IMR-90 (cell line): ENCODE data around the gene GUCY2D. TPM values are rescaled to one million over a fixed set of nuclear protein-coding genes. Genes with fewer than 3 reads are reported as not detected.

Experiments
- ATAC-seq: fragments of 200-7000 bp; cut with Tn5 transposase; 2 replicates; pipeline ENCODE4 v1.9.1; 2020; ENCODE audit warnings: low read depth, mild to moderate bottlenecking, moderate library complexity
- BruUV-seq: library from RNA; stranded (reverse); fragments of 400-500 nt; replicated peaks from 2 replicates; lab custom pipeline; 2021; lab: Mats Ljungman, UMichigan
- CTCF ChIA-PET: fragments of 300-600 bp; formaldehyde crosslinking; extraction: SDS; loops from one replicate; lab custom pipeline; 2021; ENCODE audit warnings: antibody characterized with exemption; lab: Yijun Ruan, JAX
- POLR2A ChIA-PET: fragments of 300-600 bp; sonication (Branson Sonifier 250); formaldehyde crosslinking; loops from one replicate; lab custom pipeline; 2022; ENCODE audit warnings: antibody characterized with exemption; ENCODE audit not compliant: unreplicated experiment; lab: Charles Lee
- DNase-seq: peaks from one replicate; pipeline ENCODE4 v3.0.0; 2013
- H2AFZ ChIP-seq: replicated peaks from 2 replicates; pipeline ENCODE3; 2013; ENCODE audit warnings: low read length, mild to moderate bottlenecking; ENCODE audit not compliant: poor library complexity
- H2AK5ac ChIP-seq: 2 replicates; pipeline ENCODE4 v1.6.1; 2013; ENCODE audit warnings: low read depth, low read length, inconsistent platforms
- H2AK9ac ChIP-seq: replicated peaks from 2 replicates; pipeline ENCODE3; 2013; ENCODE audit warnings: mild to moderate bottlenecking, low read depth, low read length, moderate library complexity; ENCODE audit not compliant: poor library complexity
- H2BK120ac ChIP-seq: 2 replicates; pipeline ENCODE4 v1.6.1; 2013; ENCODE audit warnings: low read depth, low read length, inconsistent platforms
- H2BK15ac ChIP-seq: 3 replicates; pipeline ENCODE4 v1.6.1; 2013; ENCODE audit warnings: low read depth, low read length, inconsistent platforms
- H2BK20ac ChIP-seq: 2 replicates; pipeline ENCODE4 v1.6.1; 2013; ENCODE audit warnings: low read depth, mild to moderate bottlenecking, inconsistent platforms, low read length, moderate library complexity
- H2BK5ac ChIP-seq: 2 replicates; pipeline ENCODE4 v1.6.1; 2013; ENCODE audit warnings: mild to moderate bottlenecking, low read depth, low read length, inconsistent platforms; ENCODE audit not compliant: poor library complexity, severe bottlenecking
- H3K14ac ChIP-seq: replicated peaks from 2 replicates; pipeline ENCODE4 v1.6.1; 2013; ENCODE audit warnings: low read depth, low read length, inconsistent platforms
- H3K18ac ChIP-seq: 2 replicates; pipeline ENCODE4 v1.6.1; 2013; ENCODE audit warnings: low read depth, low read length, control low read depth
- H3K23ac ChIP-seq: 2 replicates; pipeline ENCODE4 v1.6.1; 2013; ENCODE audit warnings: low read depth, low read length, inconsistent platforms
- H3K27ac ChIP-seq: 2 replicates; pipeline ENCODE4 v1.5.1; 2013; ENCODE audit warnings: mild to moderate bottlenecking, control low read depth, low read length; ENCODE audit not compliant: insufficient read depth
- H3K27me3 ChIP-seq: 2 replicates; pipeline ENCODE4 v1.6.1; 2013; ENCODE audit warnings: low read length; ENCODE audit not compliant: control insufficient read depth, insufficient read depth
- H3K36me3 ChIP-seq: 2 replicates; pipeline ENCODE4 v1.6.1; 2013; ENCODE audit warnings: low read length, mixed read lengths; ENCODE audit not compliant: control insufficient read depth, insufficient read depth
- H3K4ac ChIP-seq: 2 replicates; pipeline ENCODE4 v1.6.1; 2013; ENCODE audit warnings: low read depth, low read length, inconsistent platforms
- H3K4me1 ChIP-seq: 2 replicates; pipeline ENCODE4 v1.6.1; 2013; ENCODE audit warnings: low read length, mixed read lengths; ENCODE audit not compliant: control insufficient read depth, insufficient read depth
- H3K4me2 ChIP-seq: 2 replicates; pipeline ENCODE4 v1.6.1; 2013; ENCODE audit warnings: low read depth, mild to moderate bottlenecking, control low read depth, low read length, moderate library complexity
- H3K4me3 ChIP-seq: 2 replicates; pipeline ENCODE4 v1.5.1; 2013; ENCODE audit warnings: low read depth, mild to moderate bottlenecking, control low read depth, low read length, moderate library complexity; ENCODE audit not compliant: insufficient read depth
- H3K56ac ChIP-seq: 2 replicates; pipeline ENCODE4 v1.6.1; 2013; ENCODE audit warnings: low read length, inconsistent platforms; ENCODE audit not compliant: insufficient read depth; ENCODE audit errors: extremely low read depth
- H3K79me1 ChIP-seq, 2 experiments: 2 replicates each; pipeline ENCODE4 v1.6.1; 2013; ENCODE audit warnings: low read length in 2 of 2, inconsistent platforms in 1 of 2, low read depth in 1 of 2
- H3K9ac ChIP-seq: 2 replicates; pipeline ENCODE4 v1.6.1; 2013; ENCODE audit warnings: low read depth, low read length, control low read depth
- H3K9me1 ChIP-seq: 2 replicates; pipeline ENCODE4 v1.6.1; 2013; ENCODE audit warnings: low read length, inconsistent platforms; ENCODE audit not compliant: insufficient read depth
- H3K9me3 ChIP-seq: 2 replicates; pipeline ENCODE4 v1.6.1; 2013; ENCODE audit warnings: low read length; ENCODE audit not compliant: control insufficient read depth, insufficient read depth
- H4K20me1 ChIP-seq: 2 replicates; pipeline ENCODE4 v1.6.1; 2013; ENCODE audit warnings: low read length, inconsistent platforms; ENCODE audit not compliant: insufficient read depth
- H4K5ac ChIP-seq: 2 replicates; pipeline ENCODE4 v1.6.1; 2013; ENCODE audit warnings: mild to moderate bottlenecking, low read depth, low read length, control low read depth
- H4K8ac ChIP-seq, 2 experiments: 2 replicates each; pipeline ENCODE4 v1.6.1; 2013; ENCODE audit warnings: low read depth in 2 of 2, low read length in 2 of 2, control low read depth in 1 of 2, inconsistent platforms in 1 of 2
- H4K91ac ChIP-seq: 2 replicates; pipeline ENCODE4 v1.6.1; 2013; ENCODE audit warnings: low read depth, low read length, inconsistent platforms; ENCODE audit not compliant: insufficient read depth
- BHLHE40 ChIP-seq: fragments of 150-350 bp; IDR thresholded peaks from 2 replicates; pipeline ENCODE4 v1.6.1; 2016; ENCODE audit warnings: mild to moderate bottlenecking, low read depth, low read length
- CHD1 ChIP-seq: IDR thresholded peaks from 2 replicates; pipeline ENCODE4 v1.6.1; 2012; ENCODE audit warnings: low read depth, low read length, improper control_type of control experiment
- FOS ChIP-seq: fragments of 150-350 bp; IDR thresholded peaks from 2 replicates; pipeline ENCODE4 v1.6.1; 2016; ENCODE audit warnings: low read depth, low read length
- MAFK ChIP-seq: IDR thresholded peaks from 2 replicates; pipeline ENCODE4 v1.6.1; 2012; ENCODE audit warnings: low read depth, low read length, improper control_type of control experiment
- NFE2L2 ChIP-seq: fragments of 150-350 bp; IDR thresholded peaks from 2 replicates; pipeline ENCODE4 v1.6.1; 2016; ENCODE audit warnings: low read depth, mild to moderate bottlenecking, low read length
- POLR2A ChIP-seq: IDR thresholded peaks from 2 replicates; pipeline ENCODE4 v1.6.1; 2012; ENCODE audit warnings: mild to moderate bottlenecking, low read depth, low read length
- RAD21 ChIP-seq: IDR thresholded peaks from 2 replicates; pipeline ENCODE4 v1.6.1; 2012; ENCODE audit warnings: low read length, improper control_type of control experiment
- RCOR1 ChIP-seq: IDR thresholded peaks from 2 replicates; pipeline ENCODE4 v1.6.1; 2012; ENCODE audit warnings: mild to moderate bottlenecking, low read length, improper control_type of control experiment; ENCODE audit not compliant: insufficient replicate concordance
- RFX5 ChIP-seq: IDR thresholded peaks from 2 replicates; pipeline ENCODE4 v1.8.0; 2012; ENCODE audit warnings: low read depth, mild to moderate bottlenecking, low read length, moderate library complexity
- SMC3 ChIP-seq: fragments of 150-350 bp; IDR thresholded peaks from 2 replicates; pipeline ENCODE4 v1.6.1; 2016; ENCODE audit warnings: low read depth, mild to moderate bottlenecking, antibody characterized with exemption, low read length, moderate library complexity
- WGBS, 2 experiments: methylation state at CpG; one replicate each; pipeline versions ENCODE4 v1.1.5 to v1.1.7; 2013; ENCODE audit warnings: missing lambda C conversion rate in 2 of 2; ENCODE audit not compliant: insufficient read length in 1 of 2; ENCODE audit errors: extremely low coverage in 2 of 2; 5-methylcytosine and 5-hydroxymethylcytosine counted together
- dilution Hi-C: fragments of 300-500 bp; cut with HindIII; formaldehyde crosslinking; loops from one replicate; pipeline ENCODE4 v1.14.3; 2018; ENCODE audit warnings: low sequenced_read_pairs; ENCODE audit not compliant: unreplicated experiment
- in situ Hi-C: fragments of 300-500 bp; cut with MboI; formaldehyde crosslinking; loops from 3 replicates; pipeline ENCODE4 v1.14.3; 2019; ENCODE audit warnings: low sequenced_read_pairs, inconsistent platforms, mixed read lengths
- intact Hi-C: fragments of 100-400 bp; cut with micrococcal nuclease; formaldehyde crosslinking; loops from 2 replicates; pipeline ENCODE4 v1.10.0; 2022
- polyA plus RNA-seq, 3 experiments: library from polyadenylated mRNA; depleted of rRNA; stranded (reverse); fragments of >200 nt; gene quantifications; 2 replicates each; pipeline ENCODE4 v1.2.3, GENCODE V29; 2012; ENCODE audit warnings: low replicate concordance in 1 of 3
- total RNA-seq: library from RNA; depleted of rRNA; stranded (reverse); fragments of >200 nt; gene quantifications from 2 replicates; pipeline ENCODE4 v1.2.3, GENCODE V29; 2012
- TF ChIP-seq, protein P1 (sequence below): conservative IDR thresholded peaks from 2 replicates; pipeline ENCODE4 v1.5.1; 2012; ENCODE audit warnings: mild to moderate bottlenecking, low read depth, low read length, improper control_type of control experiment
- TF ChIP-seq, protein P2 (sequence below): fragments of 150-350 bp; IDR thresholded peaks from 2 replicates; pipeline ENCODE4 v1.6.1; 2016; ENCODE audit warnings: low read depth, mild to moderate bottlenecking, low read length, moderate library complexity, borderline replicate concordance
- TF ChIP-seq, protein P3 (sequence below): fragments of 150-350 bp; IDR thresholded peaks from 2 replicates; pipeline ENCODE4 v1.6.1; 2017; ENCODE audit warnings: mild to moderate bottlenecking, antibody characterized with exemption, low read length, low read depth

Gene GUCY2D
- total and polyA plus RNA-seq, 2 of the 4 experiments (the other 2 are of a cell fraction) = 0.03 TPM; not detected in 1

DNA sequence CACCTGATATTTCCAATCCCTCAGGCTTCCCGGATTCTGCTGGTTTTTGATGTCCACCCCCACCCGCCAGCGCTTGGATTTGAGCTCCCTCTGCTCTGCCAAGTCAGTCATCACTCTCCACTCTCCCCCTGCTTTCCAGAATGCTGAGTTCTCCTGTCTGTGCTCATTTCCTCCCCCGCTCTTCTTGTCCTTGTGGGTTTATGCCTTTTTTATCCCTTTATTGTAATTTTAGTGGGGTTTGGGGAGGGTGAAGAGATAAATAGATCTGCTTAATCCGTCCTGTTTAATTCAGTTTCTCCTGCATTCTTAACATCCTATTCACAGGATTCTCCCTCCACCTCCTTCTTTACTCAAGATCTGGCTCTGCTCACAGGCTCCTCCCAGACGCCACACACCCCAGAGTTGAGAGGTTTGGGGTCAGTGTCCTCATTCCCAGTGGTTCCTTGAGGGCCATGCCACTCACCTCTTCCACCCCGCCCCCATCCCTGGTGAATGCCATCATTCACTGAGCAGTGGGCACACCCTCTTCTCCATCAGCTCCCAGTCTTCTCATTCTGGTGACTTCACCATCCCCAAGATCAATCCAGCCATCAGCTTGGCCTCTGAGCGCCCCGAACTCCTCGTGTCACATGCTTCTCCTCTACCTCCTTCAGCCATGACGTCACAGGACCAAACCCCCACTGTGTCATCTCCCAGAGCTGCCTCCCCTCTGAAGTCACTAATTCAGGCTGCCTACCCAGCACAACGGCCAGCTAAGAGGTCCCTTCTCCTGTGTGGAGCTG, 15.1 kb upstream of the GUCY2D start:
- Histone ChIP-seq H2BK20ac (no peak overlapping the region), H4K8ac (no peak overlapping the region), H3K9me3 (no peaks in the 10 kb centered on the region), H2BK15ac (no peak overlapping the region), H3K79me1 (no peaks in the 10 kb centered on the region), H3K36me3 (no peaks in the 10 kb centered on the region), H3K27me3 (no peaks in the 10 kb centered on the region), H3K4ac (no peak overlapping the region), H2AK5ac (peak overlapping the region; percentile 66), H2BK5ac (no peak overlapping the region), H2AFZ (peak overlapping the region; percentile 65), H3K18ac (no peak overlapping the region), H3K4me1 (peaks cover 7% of the 10 kb centered on the region; the same call in 1 of the 2 replicates), H3K23ac (no peak overlapping the region), H4K20me1 (no peaks in the 10 kb centered on the region), H3K27ac (no peak overlapping the region), H4K5ac (no peak overlapping the region), H4K91ac (no peak overlapping the region; the same call in 1 of the 2 replicates), H3K4me3 (no peak overlapping the region), H2AK9ac (peak overlapping the region; percentile 39), H3K9me1 (peaks cover 3% of the 10 kb centered on the region), H3K14ac (no peak overlapping the region), H2BK120ac (no peak overlapping the region), H3K9ac (no peak overlapping the region), H3K56ac (no peak overlapping the region), H3K4me2 (no peak overlapping the region)
- in situ Hi-C loops = loop anchor here (5.0 to 25.0 kb wide), 2 partner anchors 75 to 250 kb away; no protein-coding TSS in a partner anchor
- TF ChIP-seq RAD21 (no peak), NFE2L2 (no peak), RCOR1 (no peak), POLR2A (no peak), BHLHE40 (no peak), SMC3 (no peak), FOS (no peak), CHD1 (no peak), RFX5 (no peak), MAFK (no peak)
- TF ChIP-seq, protein P1, sequence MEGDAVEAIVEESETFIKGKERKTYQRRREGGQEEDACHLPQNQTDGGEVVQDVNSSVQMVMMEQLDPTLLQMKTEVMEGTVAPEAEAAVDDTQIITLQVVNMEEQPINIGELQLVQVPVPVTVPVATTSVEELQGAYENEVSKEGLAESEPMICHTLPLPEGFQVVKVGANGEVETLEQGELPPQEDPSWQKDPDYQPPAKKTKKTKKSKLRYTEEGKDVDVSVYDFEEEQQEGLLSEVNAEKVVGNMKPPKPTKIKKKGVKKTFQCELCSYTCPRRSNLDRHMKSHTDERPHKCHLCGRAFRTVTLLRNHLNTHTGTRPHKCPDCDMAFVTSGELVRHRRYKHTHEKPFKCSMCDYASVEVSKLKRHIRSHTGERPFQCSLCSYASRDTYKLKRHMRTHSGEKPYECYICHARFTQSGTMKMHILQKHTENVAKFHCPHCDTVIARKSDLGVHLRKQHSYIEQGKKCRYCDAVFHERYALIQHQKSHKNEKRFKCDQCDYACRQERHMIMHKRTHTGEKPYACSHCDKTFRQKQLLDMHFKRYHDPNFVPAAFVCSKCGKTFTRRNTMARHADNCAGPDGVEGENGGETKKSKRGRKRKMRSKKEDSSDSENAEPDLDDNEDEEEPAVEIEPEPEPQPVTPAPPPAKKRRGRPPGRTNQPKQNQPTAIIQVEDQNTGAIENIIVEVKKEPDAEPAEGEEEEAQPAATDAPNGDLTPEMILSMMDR = no peak
- TF ChIP-seq, protein P2, sequence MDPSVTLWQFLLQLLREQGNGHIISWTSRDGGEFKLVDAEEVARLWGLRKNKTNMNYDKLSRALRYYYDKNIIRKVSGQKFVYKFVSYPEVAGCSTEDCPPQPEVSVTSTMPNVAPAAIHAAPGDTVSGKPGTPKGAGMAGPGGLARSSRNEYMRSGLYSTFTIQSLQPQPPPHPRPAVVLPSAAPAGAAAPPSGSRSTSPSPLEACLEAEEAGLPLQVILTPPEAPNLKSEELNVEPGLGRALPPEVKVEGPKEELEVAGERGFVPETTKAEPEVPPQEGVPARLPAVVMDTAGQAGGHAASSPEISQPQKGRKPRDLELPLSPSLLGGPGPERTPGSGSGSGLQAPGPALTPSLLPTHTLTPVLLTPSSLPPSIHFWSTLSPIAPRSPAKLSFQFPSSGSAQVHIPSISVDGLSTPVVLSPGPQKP = no peak
- TF ChIP-seq, protein P3, sequence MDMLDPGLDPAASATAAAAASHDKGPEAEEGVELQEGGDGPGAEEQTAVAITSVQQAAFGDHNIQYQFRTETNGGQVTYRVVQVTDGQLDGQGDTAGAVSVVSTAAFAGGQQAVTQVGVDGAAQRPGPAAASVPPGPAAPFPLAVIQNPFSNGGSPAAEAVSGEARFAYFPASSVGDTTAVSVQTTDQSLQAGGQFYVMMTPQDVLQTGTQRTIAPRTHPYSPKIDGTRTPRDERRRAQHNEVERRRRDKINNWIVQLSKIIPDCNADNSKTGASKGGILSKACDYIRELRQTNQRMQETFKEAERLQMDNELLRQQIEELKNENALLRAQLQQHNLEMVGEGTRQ = no peak
- ChIA-PET CTCF (interaction anchor here (0.6 to 1.8 kb wide), 6 partner anchors 14 to 257 kb away, joined by 3 to 5 read pairs (median 4); partner anchors contain the start of gene RNF227), POLR2A (interaction anchor here (0.6 kb wide), 1 partner anchor 15 kb away, joined by 3 read pairs; no protein-coding TSS in a partner anchor)
- intact Hi-C loops = loop anchor here (5.0 kb wide), 1 partner anchor 55 kb away; the partner anchor contains the start of genes CNTROB and TRAPPC1
- BruUV-seq = no TSS peak
- ATAC-seq = no peak
- dilution Hi-C loops = no loop called here
- 89% methylated on average over 5 of the region's 12 CpGs; no CpG with 5 or more reads in 1 of the 2 experiments for WGBS, 2 experiments
- peak; percentile 27 for DNase-seq
